Eye (tissue), 1 donor: Measurements from ENCODE around the gene FLRT1.
A peak's percentile ranks its signal among the peaks of the same experiment; 100 is the strongest.

Experiments
- DNase-seq: peaks from one replicate; pipeline ENCODE4 v3.0.0-alpha.2; 2015

Gene FLRT1

GRCh38 chr11:64070314-64070681 is 34.6 kb downstream of the FLRT1 start:
- DNase-seq: peak; percentile 73

GRCh38 chr11:64071849-64072248 is 36.1 kb downstream of the FLRT1 start:
- DNase-seq: peak; percentile 82

GRCh38 chr11:64072403-64072802 is 36.7 kb downstream of the FLRT1 start:
- DNase-seq: peak; percentile 45

- no peak for DNase-seq
Observed at GRCh38 chr11:64072871-64073270, 37.1 kb downstream of the FLRT1 start.

- no peak for DNase-seq
Observed at GRCh38 chr11:64073542-64073941, 37.8 kb downstream of the FLRT1 start.

GRCh38 chr11:64074239-64074638 is 38.5 kb downstream of the FLRT1 start:
- DNase-seq: no peak

GRCh38 chr11:64076758-64077157 is 41.0 kb downstream of the FLRT1 start:
- peak; percentile 54 for DNase-seq

- DNase-seq: no peak
Observed at GRCh38 chr11:64077607-64078006, 41.9 kb downstream of the FLRT1 start.

GRCh38 chr11:64078284-64078683 is 42.6 kb downstream of the FLRT1 start:
- DNase-seq: peak; percentile 89

- no peak for DNase-seq
Observed at GRCh38 chr11:64078905-64079304, 43.2 kb downstream of the FLRT1 start.

- DNase-seq: no peak
Observed at GRCh38 chr11:64080390-64080789, 44.7 kb downstream of the FLRT1 start.

- DNase-seq: no peak
Observed at GRCh38 chr11:64081745-64082442, 46.2 kb downstream of the FLRT1 start.

GRCh38 chr11:64083398-64084080 is 47.8 kb downstream of the FLRT1 start:
- DNase-seq: no peak

GRCh38 chr11:64084146-64084950 is 48.6 kb downstream of the FLRT1 start:
- DNase-seq: no peak

- no peak for DNase-seq
Observed at GRCh38 chr11:64084951-64085710, 49.4 kb downstream of the FLRT1 start.
